IMR-90 (cell line): ENCODE measurements around the gene SNX7. TPM values are rescaled to one million over a fixed set of nuclear protein-coding genes. Genes with fewer than 3 reads are reported as not detected.

Experiments used
- ATAC-seq: fragments of 200-7000 bp; cut with Tn5 transposase; 2 replicates; pipeline ENCODE4 v1.9.1; 2020; ENCODE audit warnings: low read depth, mild to moderate bottlenecking, moderate library complexity
- BruUV-seq: library from RNA; stranded (reverse); fragments of 400-500 nt; replicated peaks from 2 replicates; lab custom pipeline; 2021; lab: Mats Ljungman, UMichigan
- CTCF ChIA-PET: fragments of 300-600 bp; formaldehyde crosslinking; extraction: SDS; loops from one replicate; lab custom pipeline; 2021; ENCODE audit warnings: antibody characterized with exemption; lab: Yijun Ruan, JAX
- POLR2A ChIA-PET: fragments of 300-600 bp; sonication (Branson Sonifier 250); formaldehyde crosslinking; loops from one replicate; lab custom pipeline; 2022; ENCODE audit warnings: antibody characterized with exemption; ENCODE audit not compliant: unreplicated experiment; lab: Charles Lee
- DNase-seq: peaks from one replicate; pipeline ENCODE4 v3.0.0; 2013
- H2AFZ ChIP-seq: replicated peaks from 2 replicates; pipeline ENCODE3; 2013; ENCODE audit warnings: low read length, mild to moderate bottlenecking; ENCODE audit not compliant: poor library complexity
- H2AK5ac ChIP-seq: 2 replicates; pipeline ENCODE4 v1.6.1; 2013; ENCODE audit warnings: low read depth, low read length, inconsistent platforms
- H2AK9ac ChIP-seq: replicated peaks from 2 replicates; pipeline ENCODE3; 2013; ENCODE audit warnings: mild to moderate bottlenecking, low read depth, low read length, moderate library complexity; ENCODE audit not compliant: poor library complexity
- H2BK120ac ChIP-seq: 2 replicates; pipeline ENCODE4 v1.6.1; 2013; ENCODE audit warnings: low read depth, low read length, inconsistent platforms
- H2BK15ac ChIP-seq: 3 replicates; pipeline ENCODE4 v1.6.1; 2013; ENCODE audit warnings: low read depth, low read length, inconsistent platforms
- H2BK20ac ChIP-seq: 2 replicates; pipeline ENCODE4 v1.6.1; 2013; ENCODE audit warnings: low read depth, mild to moderate bottlenecking, inconsistent platforms, low read length, moderate library complexity
- H2BK5ac ChIP-seq: 2 replicates; pipeline ENCODE4 v1.6.1; 2013; ENCODE audit warnings: mild to moderate bottlenecking, low read depth, low read length, inconsistent platforms; ENCODE audit not compliant: poor library complexity, severe bottlenecking
- H3K14ac ChIP-seq: replicated peaks from 2 replicates; pipeline ENCODE4 v1.6.1; 2013; ENCODE audit warnings: low read depth, low read length, inconsistent platforms
- H3K18ac ChIP-seq: 2 replicates; pipeline ENCODE4 v1.6.1; 2013; ENCODE audit warnings: low read depth, low read length, control low read depth
- H3K23ac ChIP-seq: 2 replicates; pipeline ENCODE4 v1.6.1; 2013; ENCODE audit warnings: low read depth, low read length, inconsistent platforms
- H3K27ac ChIP-seq: 2 replicates; pipeline ENCODE4 v1.5.1; 2013; ENCODE audit warnings: mild to moderate bottlenecking, control low read depth, low read length; ENCODE audit not compliant: insufficient read depth
- H3K27me3 ChIP-seq: 2 replicates; pipeline ENCODE4 v1.6.1; 2013; ENCODE audit warnings: low read length; ENCODE audit not compliant: control insufficient read depth, insufficient read depth
- H3K36me3 ChIP-seq: 2 replicates; pipeline ENCODE4 v1.6.1; 2013; ENCODE audit warnings: low read length, mixed read lengths; ENCODE audit not compliant: control insufficient read depth, insufficient read depth
- H3K4ac ChIP-seq: 2 replicates; pipeline ENCODE4 v1.6.1; 2013; ENCODE audit warnings: low read depth, low read length, inconsistent platforms
- H3K4me1 ChIP-seq: 2 replicates; pipeline ENCODE4 v1.6.1; 2013; ENCODE audit warnings: low read length, mixed read lengths; ENCODE audit not compliant: control insufficient read depth, insufficient read depth
- H3K4me2 ChIP-seq: 2 replicates; pipeline ENCODE4 v1.6.1; 2013; ENCODE audit warnings: low read depth, mild to moderate bottlenecking, control low read depth, low read length, moderate library complexity
- H3K4me3 ChIP-seq: 2 replicates; pipeline ENCODE4 v1.5.1; 2013; ENCODE audit warnings: low read depth, mild to moderate bottlenecking, control low read depth, low read length, moderate library complexity; ENCODE audit not compliant: insufficient read depth
- H3K56ac ChIP-seq: 2 replicates; pipeline ENCODE4 v1.6.1; 2013; ENCODE audit warnings: low read length, inconsistent platforms; ENCODE audit not compliant: insufficient read depth; ENCODE audit errors: extremely low read depth
- H3K79me1 ChIP-seq, 2 experiments: 2 replicates each; pipeline ENCODE4 v1.6.1; 2013; ENCODE audit warnings: low read length in 2 of 2, inconsistent platforms in 1 of 2, low read depth in 1 of 2
- H3K9ac ChIP-seq: 2 replicates; pipeline ENCODE4 v1.6.1; 2013; ENCODE audit warnings: low read depth, low read length, control low read depth
- H3K9me1 ChIP-seq: 2 replicates; pipeline ENCODE4 v1.6.1; 2013; ENCODE audit warnings: low read length, inconsistent platforms; ENCODE audit not compliant: insufficient read depth
- H3K9me3 ChIP-seq: 2 replicates; pipeline ENCODE4 v1.6.1; 2013; ENCODE audit warnings: low read length; ENCODE audit not compliant: control insufficient read depth, insufficient read depth
- H4K20me1 ChIP-seq: 2 replicates; pipeline ENCODE4 v1.6.1; 2013; ENCODE audit warnings: low read length, inconsistent platforms; ENCODE audit not compliant: insufficient read depth
- H4K5ac ChIP-seq: 2 replicates; pipeline ENCODE4 v1.6.1; 2013; ENCODE audit warnings: mild to moderate bottlenecking, low read depth, low read length, control low read depth
- H4K8ac ChIP-seq, 2 experiments: 2 replicates each; pipeline ENCODE4 v1.6.1; 2013; ENCODE audit warnings: low read depth in 2 of 2, low read length in 2 of 2, control low read depth in 1 of 2, inconsistent platforms in 1 of 2
- H4K91ac ChIP-seq: 2 replicates; pipeline ENCODE4 v1.6.1; 2013; ENCODE audit warnings: low read depth, low read length, inconsistent platforms; ENCODE audit not compliant: insufficient read depth
- BHLHE40 ChIP-seq: fragments of 150-350 bp; IDR thresholded peaks from 2 replicates; pipeline ENCODE4 v1.6.1; 2016; ENCODE audit warnings: mild to moderate bottlenecking, low read depth, low read length
- FOS ChIP-seq: fragments of 150-350 bp; IDR thresholded peaks from 2 replicates; pipeline ENCODE4 v1.6.1; 2016; ENCODE audit warnings: low read depth, low read length
- POLR2A ChIP-seq: IDR thresholded peaks from 2 replicates; pipeline ENCODE4 v1.6.1; 2012; ENCODE audit warnings: mild to moderate bottlenecking, low read depth, low read length
- RFX5 ChIP-seq: IDR thresholded peaks from 2 replicates; pipeline ENCODE4 v1.8.0; 2012; ENCODE audit warnings: low read depth, mild to moderate bottlenecking, low read length, moderate library complexity
- dilution Hi-C: fragments of 300-500 bp; cut with HindIII; formaldehyde crosslinking; loops from one replicate; pipeline ENCODE4 v1.14.3; 2018; ENCODE audit warnings: low sequenced_read_pairs; ENCODE audit not compliant: unreplicated experiment
- in situ Hi-C: fragments of 300-500 bp; cut with MboI; formaldehyde crosslinking; loops from 3 replicates; pipeline ENCODE4 v1.14.3; 2019; ENCODE audit warnings: low sequenced_read_pairs, inconsistent platforms, mixed read lengths
- intact Hi-C: fragments of 100-400 bp; cut with micrococcal nuclease; formaldehyde crosslinking; loops from 2 replicates; pipeline ENCODE4 v1.10.0; 2022
- polyA plus RNA-seq, 3 experiments: library from polyadenylated mRNA; depleted of rRNA; stranded (reverse); fragments of >200 nt; gene quantifications; 2 replicates each; pipeline ENCODE4 v1.2.3, GENCODE V29; 2012; ENCODE audit warnings: low replicate concordance in 1 of 3
- total RNA-seq: library from RNA; depleted of rRNA; stranded (reverse); fragments of >200 nt; gene quantifications from 2 replicates; pipeline ENCODE4 v1.2.3, GENCODE V29; 2012
- TF ChIP-seq, protein P1 (sequence below): fragments of 150-350 bp; IDR thresholded peaks from 2 replicates; pipeline ENCODE4 v1.6.1; 2016; ENCODE audit warnings: low read depth, mild to moderate bottlenecking, low read length, moderate library complexity, borderline replicate concordance

Gene SNX7
- total and polyA plus RNA-seq, 2 of the 4 experiments (the other 2 are of a cell fraction) = 22.5 to 24.4 TPM

DNA sequence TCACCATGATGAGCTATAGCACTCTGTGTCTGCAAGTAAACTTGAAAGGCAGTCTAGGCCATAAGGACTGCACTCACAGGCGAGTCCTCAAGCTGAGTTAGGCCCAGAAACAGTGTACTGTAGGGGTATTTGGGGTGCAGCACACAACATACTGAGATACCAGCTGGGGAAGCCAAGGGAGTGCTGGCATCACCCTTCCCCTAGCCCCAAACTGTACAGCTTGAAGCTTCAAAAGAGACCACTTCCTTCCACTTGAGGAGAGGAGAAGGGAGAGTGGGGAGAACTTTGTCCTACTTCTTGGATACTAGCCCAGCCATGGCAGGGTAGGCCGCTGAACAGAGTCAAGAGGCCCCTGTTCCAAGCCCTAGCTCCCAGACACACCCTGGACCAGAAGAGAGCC, 24.2 kb upstream of the SNX7 start (continued):
- TF ChIP-seq, protein P1, sequence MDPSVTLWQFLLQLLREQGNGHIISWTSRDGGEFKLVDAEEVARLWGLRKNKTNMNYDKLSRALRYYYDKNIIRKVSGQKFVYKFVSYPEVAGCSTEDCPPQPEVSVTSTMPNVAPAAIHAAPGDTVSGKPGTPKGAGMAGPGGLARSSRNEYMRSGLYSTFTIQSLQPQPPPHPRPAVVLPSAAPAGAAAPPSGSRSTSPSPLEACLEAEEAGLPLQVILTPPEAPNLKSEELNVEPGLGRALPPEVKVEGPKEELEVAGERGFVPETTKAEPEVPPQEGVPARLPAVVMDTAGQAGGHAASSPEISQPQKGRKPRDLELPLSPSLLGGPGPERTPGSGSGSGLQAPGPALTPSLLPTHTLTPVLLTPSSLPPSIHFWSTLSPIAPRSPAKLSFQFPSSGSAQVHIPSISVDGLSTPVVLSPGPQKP = no peak
- no peak for TF ChIP-seq RFX5
- no peak for TF ChIP-seq BHLHE40
- no peak for TF ChIP-seq FOS

DNA sequence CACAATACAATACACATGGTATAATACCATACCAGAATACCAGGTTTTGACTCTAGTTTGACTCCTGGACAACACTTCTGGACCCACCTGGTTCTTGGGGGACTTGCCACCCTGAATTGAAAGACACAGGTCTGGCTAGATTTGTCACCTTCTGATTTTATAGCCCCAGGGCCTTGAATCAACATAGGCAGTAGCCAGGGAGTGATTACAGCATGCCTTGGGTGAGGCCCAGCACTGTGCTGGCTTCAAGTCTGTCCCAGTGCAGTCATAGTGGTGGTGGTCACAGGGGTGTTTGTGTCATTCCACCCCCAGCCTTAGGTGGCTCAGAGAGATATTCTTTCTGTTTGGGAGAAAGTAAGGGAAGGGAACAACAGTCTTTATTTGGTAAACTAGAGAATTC, 23.3 kb upstream of the SNX7 start:
- Histone ChIP-seq H3K18ac (no peak overlapping the region), H3K4ac (no peak overlapping the region), H2AK5ac (no peak overlapping the region), H4K5ac (no peak overlapping the region), H2BK15ac (no peak overlapping the region), H3K9me1 (no peaks in the 10 kb centered on the region), H3K9me3 (peaks cover 2% of the 10 kb centered on the region; the same call in 1 of the 2 replicates), H2BK20ac (no peak overlapping the region), H3K79me1 (no peaks in the 10 kb centered on the region), H4K91ac (no peak overlapping the region), H3K4me1 (no peaks in the 10 kb centered on the region), H2AFZ (no peak overlapping the region), H3K56ac (no peak overlapping the region), H3K27me3 (no peaks in the 10 kb centered on the region), H3K4me2 (no peak overlapping the region), H3K4me3 (no peak overlapping the region), H3K27ac (no peak overlapping the region), H2AK9ac (no peak overlapping the region), H3K36me3 (no peaks in the 10 kb centered on the region), H4K8ac (no peak overlapping the region), H2BK5ac (no peak overlapping the region), H3K23ac (no peak overlapping the region), H3K9ac (no peak overlapping the region), H3K14ac (no peak overlapping the region), H4K20me1 (no peaks in the 10 kb centered on the region), H2BK120ac (no peak overlapping the region)
- no peak for TF ChIP-seq FOS
- TF ChIP-seq, protein P1 = no peak
- no peak for TF ChIP-seq POLR2A
- no TSS peak for BruUV-seq
- CTCF ChIA-PET = no interaction called here
- ATAC-seq = no peak
- DNase-seq = no peak
- POLR2A ChIA-PET = no interaction called here
- intact Hi-C loops (no loop called here), in situ Hi-C loops (no loop called here), dilution Hi-C loops (no loop called here)
